GM21526 (cell line): ENCODE results near the gene PGAP2.
"Not testable (repeated sequence)": the region's sequence is repeated elsewhere in the genome, so short reads cannot be mapped to it uniquely, and the experiment has no call there.

ENCODE experiments used
- ATAC-seq: cut with Tn5 transposase; IDR thresholded peaks from one replicate; pipeline ENCODE4 v1.9.1; 2021; ENCODE audit warnings: moderate library complexity; ENCODE audit not compliant: unreplicated experiment, low FRiP score

Gene PGAP2

DNA sequence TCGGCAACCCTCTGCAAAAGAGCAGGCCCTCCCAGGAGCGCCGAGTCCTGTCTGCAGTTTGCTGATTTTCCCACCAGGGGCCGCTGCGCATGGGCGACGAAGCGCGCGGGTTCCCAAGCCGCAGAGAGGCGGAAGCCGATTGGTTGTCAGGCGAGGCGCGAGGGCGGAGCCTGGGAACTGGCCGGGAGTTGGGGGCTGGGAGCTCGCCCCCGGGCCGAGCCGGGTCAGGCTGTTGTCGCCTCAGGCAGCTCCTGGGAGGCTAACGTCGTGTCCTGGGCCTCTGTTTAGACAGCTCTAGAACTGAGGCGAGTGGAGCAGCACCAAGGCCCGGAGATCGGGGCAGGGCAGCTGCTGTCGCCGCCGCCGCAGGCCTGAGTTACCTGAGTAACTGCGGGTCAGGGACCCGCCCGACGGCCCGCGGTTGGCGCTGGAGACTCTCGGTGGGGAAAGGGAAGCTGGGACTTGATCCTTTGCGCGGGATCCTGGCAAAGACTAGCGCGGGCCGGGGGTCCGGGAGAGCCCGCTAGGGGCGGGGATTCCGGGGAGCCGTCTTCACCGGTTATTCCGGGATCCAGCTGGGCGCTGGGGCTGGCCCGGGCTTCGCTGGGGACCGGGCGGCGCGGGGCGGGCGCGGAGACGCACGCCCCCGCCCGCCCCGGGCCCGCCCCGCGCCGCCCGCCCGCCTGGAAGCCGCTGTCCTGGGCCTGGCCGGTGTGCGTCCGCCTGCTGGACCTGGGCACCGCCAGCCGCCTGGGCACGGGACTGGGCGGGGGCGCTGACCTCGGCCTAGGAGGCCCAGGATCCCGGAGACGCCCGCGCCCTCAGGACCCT, 46.8 kb downstream of the PGAP2 start, which contains the start of gene STIM1:
Gene STIM1, plus strand, starts transcription at position 688 of the 831 bp plus-strand sequence. CDS start 607 bp downstream, outside the sequence.
- peak; percentile 56 for ATAC-seq

DNA sequence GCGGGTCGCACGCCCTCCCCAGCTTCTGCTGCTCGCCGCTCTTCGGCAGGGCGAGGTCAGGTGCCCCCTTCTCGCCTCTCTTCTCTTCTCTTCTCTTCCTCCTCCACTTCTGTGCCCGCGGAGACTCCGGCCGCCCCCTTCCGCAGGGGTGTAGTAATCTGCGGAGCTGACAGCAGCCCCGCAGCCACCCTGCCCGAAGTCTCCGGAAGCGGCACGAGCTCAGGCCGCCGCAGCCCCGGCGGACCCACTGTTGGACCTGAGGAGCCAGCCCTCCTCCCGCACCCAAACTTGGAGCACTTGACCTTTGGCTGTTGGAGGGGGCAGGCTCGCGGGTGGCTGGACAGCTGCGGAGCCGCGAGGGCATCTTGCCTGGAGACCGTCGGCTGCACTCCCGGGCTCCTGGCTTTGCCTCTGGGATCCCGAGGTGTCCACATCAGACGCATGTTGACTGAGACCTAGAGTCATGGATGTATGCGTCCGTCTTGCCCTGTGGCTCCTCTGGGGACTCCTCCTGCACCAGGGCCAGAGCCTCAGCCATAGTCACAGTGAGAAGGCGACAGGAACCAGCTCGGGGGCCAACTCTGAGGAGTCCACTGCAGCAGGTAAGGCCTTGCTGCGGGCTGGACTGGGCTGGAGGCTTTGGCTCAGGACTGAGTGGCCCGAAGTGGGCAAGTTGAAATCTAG, 47.6 kb downstream of the PGAP2 start:
- peak; percentile 17 for ATAC-seq

DNA sequence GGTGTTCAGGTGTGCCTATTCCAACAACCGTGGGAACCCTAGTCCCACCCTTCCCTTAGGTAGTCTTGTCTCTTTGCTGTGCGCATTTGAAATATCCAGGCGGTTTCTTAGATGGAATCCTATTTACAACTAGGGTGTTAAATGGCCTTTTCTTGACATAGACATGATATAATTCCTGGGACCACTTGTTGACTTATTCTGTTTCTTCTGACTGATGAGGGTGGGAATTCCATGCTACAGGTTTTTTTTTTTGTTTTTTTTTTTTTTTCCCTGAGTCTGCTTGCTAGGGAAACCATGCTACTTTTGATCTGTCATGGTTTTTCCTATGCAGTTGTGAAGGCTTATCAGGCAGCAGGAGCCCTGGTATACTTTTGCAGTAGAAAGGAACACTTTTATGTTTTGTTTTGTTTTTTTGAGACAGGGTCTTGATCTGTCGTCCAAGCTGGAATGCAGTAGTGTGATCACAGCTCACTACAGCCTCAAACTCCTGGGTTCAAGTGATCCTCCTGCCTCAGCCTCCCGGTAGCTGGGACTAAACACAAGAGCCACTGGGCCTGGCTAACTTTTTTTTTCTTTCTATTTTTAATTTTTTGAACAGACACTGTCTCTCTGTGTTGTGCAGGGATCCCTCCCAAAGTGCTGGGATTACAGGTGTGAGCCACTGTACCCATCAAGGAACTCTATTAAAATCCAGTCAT, 48.6 kb downstream of the PGAP2 start:
- no peak for ATAC-seq

DNA sequence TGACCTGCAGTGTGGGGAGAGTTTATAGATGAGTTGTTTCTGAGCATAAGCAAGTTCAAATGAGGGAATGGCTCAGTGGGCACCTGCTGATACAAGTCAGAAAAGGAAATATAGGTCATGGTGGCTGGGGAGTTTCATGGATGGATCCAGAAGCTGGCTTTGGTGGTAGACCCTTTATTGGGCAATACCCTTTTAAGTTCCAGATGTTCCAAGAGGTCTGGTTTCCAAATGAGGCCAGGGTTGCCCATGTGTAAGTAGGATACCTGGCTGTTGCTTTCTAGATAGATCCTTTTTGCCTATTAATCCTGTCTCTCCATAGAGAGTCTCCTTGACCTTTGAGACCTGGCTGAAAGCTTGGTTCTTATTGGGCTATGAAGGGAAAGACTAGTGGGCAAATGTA, 49.3 kb downstream of the PGAP2 start:
- ATAC-seq, result no peak

DNA sequence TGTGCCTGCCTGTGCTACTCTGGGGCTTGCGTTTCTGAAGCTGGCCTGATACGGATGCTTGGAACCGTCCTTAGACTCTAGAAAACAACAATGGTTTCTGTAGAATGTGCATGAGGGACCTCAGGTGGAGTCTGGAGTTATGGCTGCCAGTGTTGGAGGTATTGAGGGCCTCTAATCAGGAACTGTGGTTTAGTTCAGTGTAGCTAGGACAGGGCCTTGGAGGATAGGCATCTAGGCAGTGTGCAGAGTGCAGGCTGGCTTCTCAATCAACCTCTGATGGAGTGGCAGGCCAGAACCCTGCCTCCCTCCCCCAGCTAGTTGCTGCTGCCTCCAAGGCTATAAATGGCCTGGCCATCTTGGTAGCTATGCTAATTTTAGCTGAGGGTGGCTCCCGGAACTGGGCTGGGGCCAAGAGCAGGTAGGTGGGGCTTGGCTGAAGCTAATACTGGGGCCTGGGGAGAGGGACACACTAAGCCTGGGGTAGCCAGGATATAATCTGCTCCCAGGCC, 51.1 kb downstream of the PGAP2 start:
- peak; percentile 40 for ATAC-seq

DNA sequence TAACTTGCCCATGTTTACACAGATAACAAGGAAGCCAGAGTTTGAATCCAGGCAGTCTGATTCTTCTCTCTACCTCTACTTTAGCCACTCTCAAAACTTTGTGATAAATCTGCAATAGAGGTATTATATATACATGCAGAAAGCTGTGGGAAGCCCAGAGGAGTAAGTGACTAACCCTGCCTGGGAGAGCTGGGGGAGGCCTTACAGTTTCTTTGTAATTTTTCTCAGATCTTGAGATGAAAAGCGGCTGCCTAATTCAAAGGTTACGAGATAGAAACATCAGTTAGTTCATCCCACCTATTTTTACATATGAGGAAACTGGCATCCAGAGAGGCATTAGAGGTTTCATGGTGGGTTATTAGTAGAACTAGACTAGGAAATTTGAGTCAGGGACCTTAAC, 52.0 kb downstream of the PGAP2 start:
- no peak for ATAC-seq

DNA sequence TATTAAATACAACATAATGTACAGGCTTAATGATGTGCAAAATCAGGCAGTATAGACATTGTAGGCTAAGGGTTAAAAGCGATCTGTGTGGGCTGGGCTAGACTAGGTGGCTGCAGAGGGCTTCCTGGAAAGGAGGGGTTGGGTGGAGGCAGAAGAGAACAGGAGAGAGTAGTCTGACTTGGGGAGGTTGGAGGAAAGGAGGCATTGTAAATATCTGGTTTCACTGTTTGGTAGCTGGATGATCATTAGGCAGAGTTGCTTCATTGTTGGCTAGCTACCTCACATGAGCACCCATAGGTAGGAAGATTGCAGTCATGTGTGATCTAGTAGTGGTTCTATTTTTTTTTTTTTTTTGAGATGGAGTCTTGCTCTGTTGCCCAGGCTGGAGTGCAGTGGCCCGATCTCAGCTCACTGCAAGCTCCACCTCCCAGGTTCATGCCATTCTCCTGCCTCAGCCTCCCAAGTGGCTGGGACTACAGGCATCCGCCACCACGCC, 52.6 kb downstream of the PGAP2 start:
- not testable (repeated sequence) for ATAC-seq

DNA sequence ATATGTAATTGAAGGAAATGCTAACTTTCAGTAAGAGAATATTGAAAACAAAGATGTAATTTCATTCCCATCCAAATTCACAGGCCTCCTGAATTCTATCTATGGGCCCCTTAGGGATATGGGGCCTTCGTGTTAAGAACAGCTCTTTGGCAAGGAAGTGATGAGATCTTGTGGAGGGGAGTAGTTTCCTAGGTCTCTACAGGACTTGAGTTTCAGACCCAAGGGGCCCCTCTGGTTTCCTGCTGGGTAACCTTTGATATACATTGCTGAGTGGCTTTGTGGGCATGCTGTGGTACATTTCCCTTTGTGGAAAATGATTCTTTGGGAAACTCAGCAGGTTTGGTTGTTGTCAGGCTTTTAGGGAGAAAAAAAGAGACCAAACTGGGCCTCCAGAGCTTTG, 53.3 kb downstream of the PGAP2 start:
- ATAC-seq, result no peak

DNA sequence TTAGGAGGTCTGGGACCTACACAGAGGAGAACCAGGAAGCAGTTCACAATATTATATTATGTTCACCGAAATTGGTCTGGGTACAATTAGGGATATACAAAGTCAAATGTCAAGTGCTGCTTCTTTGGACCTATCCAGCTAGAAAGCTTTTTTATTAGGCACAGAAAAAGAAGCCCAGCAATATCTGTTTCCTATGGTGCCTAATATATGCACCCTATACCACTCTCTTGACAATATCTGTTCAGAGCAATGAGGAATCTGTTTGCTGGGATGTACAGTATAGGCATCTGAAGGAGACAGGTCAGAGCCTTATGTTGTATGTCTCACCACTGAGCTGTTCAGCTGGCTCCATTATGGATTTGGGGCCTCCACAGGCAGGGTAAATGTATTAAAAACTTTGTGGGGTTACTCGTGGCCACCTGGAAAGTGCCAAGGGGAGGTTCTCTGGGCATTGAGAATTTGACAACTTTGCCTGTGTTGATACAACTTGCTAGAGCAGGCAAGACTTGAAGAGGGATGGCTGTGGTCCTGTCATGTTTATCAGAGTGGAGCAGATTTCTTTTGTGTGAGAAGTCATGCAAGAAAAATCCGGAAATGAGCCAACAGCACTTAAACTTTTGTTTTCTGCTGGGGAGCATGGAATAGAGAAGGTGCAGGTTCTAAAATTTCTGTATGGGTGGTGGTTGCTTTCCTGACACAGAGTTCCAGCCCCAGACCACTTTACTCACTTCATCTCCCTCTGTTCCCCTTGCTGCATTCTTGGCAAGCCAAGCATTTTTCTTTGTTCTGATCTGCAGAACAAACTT, 57.2 kb downstream of the PGAP2 start:
- ATAC-seq, result no peak

DNA sequence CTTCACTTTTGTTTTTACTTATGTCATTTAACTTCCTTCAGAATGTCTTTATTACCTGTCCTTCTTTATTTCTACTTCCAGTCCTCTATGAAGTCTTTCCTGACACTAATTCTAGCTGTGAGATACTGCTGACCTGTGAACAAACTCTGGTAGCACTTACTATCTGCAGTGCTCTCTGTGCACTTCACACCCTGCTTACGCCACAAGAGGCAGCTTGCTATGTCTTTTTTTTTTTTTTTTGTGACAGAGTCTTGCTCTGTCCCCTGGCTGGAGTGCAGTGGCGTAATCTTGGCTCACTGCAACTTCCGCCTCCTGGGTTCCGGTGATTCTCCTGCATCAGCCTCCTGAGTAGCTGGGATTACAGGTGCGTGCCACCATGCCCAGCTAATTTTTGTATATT, 57.8 kb downstream of the PGAP2 start:
- ATAC-seq, result peak; percentile 42

DNA sequence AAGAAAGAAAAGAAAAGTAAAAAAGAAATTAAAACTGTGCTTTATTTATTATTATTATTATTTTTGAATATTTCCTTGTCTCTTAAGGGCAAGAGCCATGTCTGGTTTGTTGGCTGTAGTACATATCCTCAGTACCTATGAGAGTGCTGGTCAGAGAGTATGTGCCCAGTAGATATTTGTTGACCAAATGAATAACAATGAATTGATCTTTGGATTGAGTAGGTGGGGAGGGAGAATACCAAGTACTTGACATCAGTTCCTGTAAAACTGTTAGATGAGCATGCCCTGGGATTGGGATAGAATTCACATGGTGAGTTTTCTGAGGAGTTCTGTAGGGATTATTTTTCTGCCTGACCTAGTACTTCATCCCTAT, 58.5 kb downstream of the PGAP2 start:
- ATAC-seq, result no peak

DNA sequence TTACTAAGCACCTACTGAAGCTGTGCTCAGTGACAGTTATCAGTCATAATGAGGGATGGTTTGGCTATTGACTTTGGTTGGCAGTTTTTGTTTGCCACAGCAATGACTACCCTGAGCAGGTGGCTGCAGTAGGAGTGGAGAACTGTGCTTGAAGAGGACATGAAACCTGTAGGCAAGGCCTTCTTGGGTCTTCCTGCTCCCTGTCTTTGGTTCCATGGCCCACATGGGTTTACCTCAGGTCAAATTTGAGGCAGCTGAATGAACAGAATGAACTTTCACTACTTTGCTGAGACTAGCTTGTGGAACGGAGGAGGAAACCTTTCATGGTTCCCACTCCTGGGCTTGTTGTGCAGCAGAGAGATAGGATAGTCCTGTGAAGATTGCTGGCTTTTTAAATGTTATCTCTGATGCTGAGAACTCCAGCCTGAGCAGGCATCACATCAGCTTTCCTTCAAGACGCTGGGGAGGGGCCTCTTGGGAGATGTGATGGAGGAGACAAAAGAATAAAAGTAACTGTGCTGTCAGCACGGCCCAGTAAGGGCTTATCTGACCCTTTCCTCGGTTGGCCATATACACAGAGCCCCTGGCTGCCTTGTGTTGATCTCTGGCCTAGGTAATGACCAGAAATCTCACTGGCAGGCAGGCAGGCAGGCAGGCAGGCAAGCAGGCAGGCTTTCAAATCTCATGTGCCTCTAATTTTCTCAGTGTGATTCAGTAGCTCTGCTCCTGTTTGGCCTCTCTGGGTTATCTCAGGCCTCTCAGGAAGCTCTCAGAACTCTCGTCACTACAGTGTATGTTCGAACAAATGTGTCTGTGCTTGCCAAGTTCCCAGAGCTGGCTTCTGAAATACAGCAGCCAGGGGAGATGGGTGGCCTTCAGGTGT, 59.1 kb downstream of the PGAP2 start:
- ATAC-seq, result peak; percentile 47

DNA sequence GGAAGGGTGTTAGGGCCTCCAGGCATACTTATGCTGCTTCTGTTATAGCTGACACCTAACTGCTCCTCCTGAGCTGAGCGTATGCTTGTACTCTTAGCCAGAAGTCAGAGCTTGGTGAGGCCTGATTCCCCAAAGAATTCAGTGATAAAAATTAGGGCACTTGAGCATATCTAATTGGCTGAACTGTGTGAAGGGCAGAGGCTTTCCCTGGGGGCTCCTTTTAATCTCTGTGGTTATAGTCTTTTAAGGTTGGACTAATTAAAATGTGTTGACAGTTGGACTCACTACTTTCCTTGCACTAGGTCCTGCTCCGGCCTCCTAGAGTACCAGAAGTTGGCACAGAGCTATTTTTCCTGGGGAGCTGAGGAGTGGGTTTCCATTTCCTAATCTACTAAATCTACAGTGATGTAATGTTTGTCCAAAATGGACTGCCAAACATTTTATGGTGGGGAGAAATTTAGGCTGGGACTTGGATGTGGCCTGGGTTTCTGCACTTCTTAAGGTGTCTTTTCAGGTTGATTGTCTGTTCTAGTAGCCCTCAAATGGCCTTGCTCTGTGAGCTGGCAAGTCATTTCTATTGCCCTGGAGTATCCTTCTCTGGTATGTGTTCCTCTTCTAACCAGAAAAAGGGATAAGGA, 65.5 kb downstream of the PGAP2 start:
- no peak for ATAC-seq
